Heart left ventricle (tissue), 16 donors: ENCODE results near the gene XPO6. TPM values are rescaled to one million over a fixed set of nuclear protein-coding genes. Genes with fewer than 3 reads are reported as not detected.

Source experiments
- ATAC-seq, 4 donors: fragments of 200-7000 bp; cut with Tn5 transposase; one replicate each; pipeline ENCODE4 v1.9.1; 2020 to 2022; ENCODE audit warnings: moderate library complexity in 4 of 4, mild to moderate bottlenecking in 3 of 4, moderate number of reproducible peaks in 1 of 4
- DNase-seq, 5 donors: peaks; one replicate each; pipeline ENCODE4 v3.0.0-alpha.2; 2020
- H3K27ac ChIP-seq, 12 donors: fragments of 200-600 bp; sonication (generic) in 4 of 12; one replicate each; pipeline versions ENCODE4 v1.5.0 to v1.8.0; 2016 to 2022; ENCODE audit warnings: mild to moderate bottlenecking in 2 of 12
- H3K27me3 ChIP-seq, 9 donors: fragments of 200-600 bp; sonication (generic) in 2 of 9; one replicate each; pipeline versions ENCODE4 v1.5.1 to v1.8.0; 2016 to 2022; ENCODE audit warnings: mild to moderate bottlenecking in 3 of 9
- H3K36me3 ChIP-seq, 9 donors: fragments of 200-600 bp; sonication (generic) in 2 of 9; one replicate each; pipeline versions ENCODE4 v1.5.0 to v1.8.0; 2018 to 2022; ENCODE audit warnings: mild to moderate bottlenecking in 2 of 9
- H3K4me1 ChIP-seq, 12 donors: fragments of 200-600 bp; sonication (generic) in 4 of 12; one replicate each; pipeline versions ENCODE4 v1.5.0 to v1.8.0; 2016 to 2022; ENCODE audit warnings: mild to moderate bottlenecking in 3 of 12
- H3K4me3 ChIP-seq, 12 donors: fragments of 200-600 bp; sonication (generic) in 4 of 12; one replicate each; pipeline versions ENCODE4 v1.5.0 to v1.8.0; 2017 to 2022; ENCODE audit warnings: mild to moderate bottlenecking in 9 of 12, moderate library complexity in 4 of 12
- H3K9me3 ChIP-seq, 12 donors: fragments of 200-600 bp; sonication (generic) in 4 of 12; one replicate each; pipeline versions ENCODE4 v1.5.0 to v1.8.0; 2016 to 2022; ENCODE audit warnings: mild to moderate bottlenecking in 1 of 12
- CTCF ChIP-seq, 12 donors: fragments of 200-600 bp; sonication (generic) in 4 of 12; IDR thresholded peaks; one replicate each; pipeline versions ENCODE4 v1.5.0 to v1.8.0; 2018 to 2022; ENCODE audit warnings: antibody characterized with exemption in 12 of 12, mild to moderate bottlenecking in 5 of 12
- POLR2A ChIP-seq, 2 donors: fragments of 450-650 bp; IDR thresholded peaks; one replicate each; pipeline ENCODE4 v1.6.1; 2017; ENCODE audit warnings: antibody characterized with exemption in 2 of 2, mild to moderate bottlenecking in 2 of 2, moderate library complexity in 2 of 2
- WGBS, 4 donors: extraction: QIAGEN DNeasy Blood & Tissue Kit in 2 of 4; methylation state at CpG; one replicate each; pipeline versions ENCODE4 v1.1.5 to v1.1.7; 2013 to 2018; 5-methylcytosine and 5-hydroxymethylcytosine counted together
- intact Hi-C, 10 donors: fragments of 100-400 bp; cut with DNase I; formaldehyde crosslinking; loops; one replicate each; pipeline versions ENCODE4 v1.11.1 to v1.14.2; 2022
- polyA plus RNA-seq, 2 donors: library from polyadenylated mRNA; stranded (reverse); fragments of 200-250 nt; gene quantifications; one replicate each; pipeline ENCODE4 v1.2.3, GENCODE V29; 2013
- total RNA-seq, 9 donors: library from RNA; depleted of rRNA in 2 of 9; stranded (reverse); fragments of >200 nt in 2 of 9; fragmentation: NEBNext Ultra II Directional in 3 of 9; extraction: Animal tissue kit (Norgen Biotek cat#: 25700) in 3 of 9; gene quantifications; one replicate each; pipeline versions ENCODE4 v1.1.0 to v1.2.4, GENCODE V29; 2016 to 2023
- donor health status: ischemic (EF 13 %, LVEDD 7.1; RV severe dilation, severe dysfunction).
- donor health status: healthy with polysubstance abuse.
- donor health status: DM: no; HTN: yes; CAD: no.
- donor health status: DM: no; HTN: no; CAD: no.
- donor health status: ischemic (EF 25% LVEDD 6.9; RV normal size, moderate dysfunction).
- donor health status: ischemic (EF 25% LVEDD 5.7; RV mildly dilated, moderate dysfunction).
- donor health status: healthy.
- donor health status: DM: yes; HTN: yes; CAD: no.
- donor health status: ischemic (EF 35%, LVEDD 5.7; RV mildly dilated, moderate dysfunction).
- donor health status: nonischemic (EF 11% LVEDD 7.7; RV severe dilation, severe dysfunction).
- donor health status: DM: yes; HTN: yes; CAD: no.
- donor health status: PGD.
- donor health status: ischemic (EF 29% LVEDD 5.4; RV normal size, mild dysfunction).
- donor health status: nonischemic (EF 23%, LVEDD 6.1; RV moderate dilation, normal function).

XPO6 gene
- total and polyA plus RNA-seq, 11 donors, result 19.8 to 78.0 (median 33.0) TPM

- TF ChIP-seq POLR2A (IDR thresholded peaks at IDR 0.05), result no peak
- no peak for TF ChIP-seq CTCF (IDR thresholded peaks at IDR 0.05)
- no peak overlapping the region for H3K27ac ChIP-seq
These were observed 112.5 kb downstream of the XPO6 start for GRCh38 chr16:28098959-28099945.

GRCh38 chr16:28098171-28098958 is 113.4 kb downstream of the XPO6 start:
- H3K36me3 ChIP-seq, result peaks cover 2 to 81% (median 57%) of the 10 kb centered on the region in 9 donors
- H3K9me3 ChIP-seq, result no peaks in the 10 kb centered on the region
- DNase-seq (peak in 1 of 5 donors; percentile 43), ATAC-seq (peak in 1 of 4 donors; percentile 9)
- no peaks in the 10 kb centered on the region for H3K27me3 ChIP-seq
- H3K4me3 ChIP-seq, result no peak overlapping the region
- H3K27ac ChIP-seq, result no peak overlapping the region
- intact Hi-C loops, result no loop called here
- TF ChIP-seq CTCF (IDR thresholded peaks at IDR 0.05) (no peak), POLR2A (IDR thresholded peaks at IDR 0.05) (no peak)
- WGBS, 4 donors, result 92 to 94% (median 93%) methylated on average over 20 to 21 of the region's 21 CpGs
- no peaks in the 10 kb centered on the region for H3K4me1 ChIP-seq

More at GRCh38 chr16:28098959-28099945, 112.5 kb downstream of the XPO6 start:
- DNase-seq (peak in 1 of 5 donors; percentile 37), ATAC-seq (peak in 1 of 4 donors; percentile 11)
- Histone ChIP-seq H3K4me1 (no peaks in the 10 kb centered on the region), H3K4me3 (no peak overlapping the region), H3K27me3 (no peaks in the 10 kb centered on the region), H3K36me3 (peaks cover 2 to 90% (median 66%) of the 10 kb centered on the region in 9 donors), H3K9me3 (no peaks in the 10 kb centered on the region)
- intact Hi-C loops, result no loop called here
- WGBS, 4 donors, result 91 to 94% (median 92%) methylated on average over 13 to 20 of the region's 20 CpGs

GRCh38 chr16:28096983-28097899 is 114.5 kb downstream of the XPO6 start:
- Histone ChIP-seq H3K27ac (no peak overlapping the region), H3K9me3 (no peaks in the 10 kb centered on the region), H3K4me3 (no peak overlapping the region), H3K36me3 (peaks cover 2 to 69% (median 46%) of the 10 kb centered on the region in 9 donors), H3K27me3 (no peaks in the 10 kb centered on the region), H3K4me1 (no peaks in the 10 kb centered on the region)
- intact Hi-C loops, result no loop called here
- TF ChIP-seq POLR2A (IDR thresholded peaks at IDR 0.05), result no peak
- TF ChIP-seq CTCF (IDR thresholded peaks at IDR 0.05), result no peak
- ATAC-seq (no peak), DNase-seq (peak in 1 of 5 donors; percentile 59)
- WGBS, 4 donors, result 82 to 93% (median 83%) methylated on average over 14 to 17 of the region's 17 CpGs
